NCI-H69 (cell line): ENCODE measurements around the gene AP3M1.

Source experiments
- DNase-seq: peaks from one replicate; lab custom pipeline; 2025; lab: John Stamatoyannopoulos, UW

The AP3M1 gene

GRCh38 chr10:74114041-74114448 lies 36.6 kb downstream of the AP3M1 start:
- DNase-seq, result no peak

GRCh38 chr10:74113546-74113945 lies 37.1 kb downstream of the AP3M1 start:
- DNase-seq, result no peak

GRCh38 chr10:74111799-74112198 lies 38.8 kb downstream of the AP3M1 start:
- DNase-seq, result no peak

DNA sequence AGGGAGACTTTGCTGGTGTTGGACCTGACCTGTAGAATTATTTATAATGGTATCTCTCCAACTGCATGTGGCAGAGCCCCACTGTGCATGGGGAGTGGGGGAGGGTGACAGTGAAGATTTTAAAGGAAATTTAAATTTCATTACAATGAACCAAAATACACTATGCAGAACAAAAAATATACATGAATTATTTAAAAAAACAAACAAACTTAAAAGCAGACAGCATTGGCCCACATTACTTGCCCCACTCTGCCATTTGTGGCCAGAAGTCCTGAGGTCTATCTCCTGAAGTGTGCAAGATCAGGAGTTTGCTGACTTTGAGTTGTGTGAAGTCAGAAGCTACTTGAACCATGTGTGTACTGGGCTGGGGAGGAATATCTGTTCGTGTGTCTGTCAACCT lies 40.5 kb downstream of the AP3M1 start:
- no peak for DNase-seq

- no peak for DNase-seq
Measured at GRCh38 chr10:74109452-74109851, 41.2 kb downstream of the AP3M1 start.

- DNase-seq, result no peak
Measured at GRCh38 chr10:74107391-74107790, 43.2 kb downstream of the AP3M1 start.

- DNase-seq, result no peak
Measured at GRCh38 chr10:74104996-74105395, 45.6 kb downstream of the AP3M1 start.

- no peak for DNase-seq
Measured at GRCh38 chr10:74104480-74104879, 46.1 kb downstream of the AP3M1 start.

- peak; percentile 32 for DNase-seq
Measured at GRCh38 chr10:74103560-74104258, 46.9 kb downstream of the AP3M1 start.

DNA sequence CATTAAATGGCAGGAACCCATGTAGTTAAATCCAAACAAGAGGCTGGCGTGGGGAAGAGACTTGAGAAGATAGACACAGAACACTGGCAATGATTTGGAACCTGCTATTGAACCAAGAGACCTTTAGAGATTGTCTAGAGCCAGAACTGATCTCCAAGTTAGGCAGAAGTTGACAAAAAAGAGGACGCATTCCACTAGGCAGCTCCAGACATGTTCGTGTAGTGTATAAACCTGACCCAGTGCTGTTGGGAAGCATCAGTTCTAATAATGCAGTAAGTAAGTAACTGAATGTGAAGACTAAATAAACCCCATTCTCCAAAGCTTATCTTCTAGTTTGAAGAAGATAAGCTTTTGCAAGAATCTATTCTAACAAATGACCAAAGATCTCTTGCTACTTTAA lies 50.8 kb downstream of the AP3M1 start:
- DNase-seq, result no peak

- DNase-seq, result no peak
Measured at GRCh38 chr10:74099420-74099819, 51.2 kb downstream of the AP3M1 start.

- DNase-seq, result no peak
Measured at GRCh38 chr10:74097776-74098175, 52.9 kb downstream of the AP3M1 start.

GRCh38 chr10:74096777-74097176 lies 53.9 kb downstream of the AP3M1 start:
- DNase-seq, result no peak

- no peak for DNase-seq
Measured at GRCh38 chr10:74094231-74094630, 56.4 kb downstream of the AP3M1 start.

DNA sequence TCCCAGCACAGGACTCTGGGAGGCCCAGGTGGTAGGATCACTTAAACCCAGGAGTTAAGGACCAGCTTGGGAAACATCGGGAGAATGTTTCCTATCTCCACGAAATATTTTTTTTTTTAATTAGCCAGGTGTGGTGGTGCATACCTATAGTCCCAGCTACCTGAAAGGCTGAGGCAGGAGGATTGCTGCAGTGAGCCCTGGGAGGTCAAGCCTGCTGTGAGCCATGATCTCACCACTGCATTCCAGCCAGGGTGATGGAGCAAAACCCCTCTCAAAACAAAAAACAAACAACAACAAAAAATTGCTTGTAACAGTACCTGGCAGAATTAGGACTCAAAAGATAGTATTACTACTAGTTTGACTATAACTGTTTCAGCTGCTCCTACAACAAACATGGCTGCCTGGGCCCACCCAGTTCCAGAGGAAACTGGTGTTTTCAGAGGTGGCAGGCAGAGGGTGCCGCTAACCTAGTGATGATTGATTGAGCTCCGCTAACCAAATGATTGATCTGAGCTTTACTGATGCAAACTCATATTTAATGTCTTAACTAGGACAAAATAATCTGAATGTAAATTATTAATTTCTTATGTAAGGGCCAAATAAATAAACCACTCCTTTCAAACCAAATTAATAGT lies 57.0 kb downstream of the AP3M1 start:
- no peak for DNase-seq

DNA sequence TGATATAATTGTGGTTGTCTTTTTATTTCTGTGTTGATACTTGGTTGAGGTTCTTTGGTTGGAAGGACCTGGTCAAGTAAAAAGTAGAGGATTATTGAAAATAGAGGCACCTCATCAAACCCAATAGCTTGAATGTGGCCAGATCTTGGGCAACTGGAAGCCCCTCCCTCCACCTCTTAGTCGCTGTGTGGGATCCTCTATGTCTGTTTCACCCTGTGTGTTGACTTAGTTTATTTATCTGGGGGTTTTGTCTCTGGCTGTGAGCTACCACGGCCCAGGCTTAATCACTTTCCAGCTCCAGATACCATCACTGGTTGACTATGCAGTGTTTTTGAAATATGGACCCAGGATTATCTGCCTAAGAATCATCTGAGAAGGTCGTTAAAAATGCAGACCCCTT lies 58.3 kb downstream of the AP3M1 start:
- no peak for DNase-seq

- DNase-seq, result no peak
Measured at GRCh38 chr10:74088722-74089121, 61.9 kb downstream of the AP3M1 start.

- DNase-seq, result no peak
Measured at GRCh38 chr10:74086317-74086716, 64.3 kb downstream of the AP3M1 start.

GRCh38 chr10:74084955-74085354 lies 65.7 kb downstream of the AP3M1 start:
- no peak for DNase-seq

- no peak for DNase-seq
Measured at GRCh38 chr10:74083304-74083703, 67.3 kb downstream of the AP3M1 start.

DNA sequence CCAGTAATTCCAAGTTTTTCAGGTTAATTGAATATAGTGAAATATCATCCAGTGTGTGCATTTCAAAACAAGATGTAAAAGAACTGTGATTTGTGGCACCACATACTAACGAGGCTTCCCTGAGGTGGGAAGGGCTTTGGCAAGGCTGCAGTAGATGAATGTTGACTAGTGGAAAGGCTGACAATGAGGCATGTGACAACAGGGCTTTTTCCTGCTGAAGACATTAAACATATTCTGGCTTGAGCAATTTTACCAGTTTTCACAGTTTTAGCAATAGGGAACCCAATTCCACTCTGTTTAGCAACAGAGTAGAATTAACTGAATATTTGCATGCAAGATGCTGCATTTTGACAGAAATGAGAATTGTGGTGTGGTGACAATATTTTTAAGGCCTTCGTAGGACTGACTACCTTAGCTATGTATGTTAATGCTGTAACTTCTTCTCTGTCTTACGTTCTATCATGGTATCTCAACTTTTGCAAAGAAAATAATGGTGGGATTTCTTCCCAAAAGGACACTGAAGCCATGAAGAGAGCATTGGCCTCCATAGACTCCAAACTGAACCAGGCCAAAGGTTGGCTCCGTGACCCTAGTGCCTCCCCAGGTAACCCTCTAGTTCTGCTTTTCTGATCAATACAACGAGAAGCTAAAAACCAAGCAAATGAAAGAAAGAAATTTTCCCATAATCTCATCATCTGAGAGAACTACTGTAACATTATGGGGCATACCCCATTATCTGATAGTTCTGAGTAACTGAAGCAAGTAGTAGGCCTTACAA lies 68.5 kb downstream of the AP3M1 start:
- no peak for DNase-seq

GRCh38 chr10:74081192-74081803 lies 69.3 kb downstream of the AP3M1 start:
- peak; percentile 38 for DNase-seq
